GM21360 (cell line): ENCODE data around the gene AGBL1.

ENCODE experiments used
- ATAC-seq: cut with Tn5 transposase; IDR thresholded peaks from one replicate; pipeline ENCODE4 v1.9.1; 2021; ENCODE audit warnings: mild to moderate bottlenecking, moderate library complexity; ENCODE audit not compliant: unreplicated experiment

AGBL1 gene

DNA sequence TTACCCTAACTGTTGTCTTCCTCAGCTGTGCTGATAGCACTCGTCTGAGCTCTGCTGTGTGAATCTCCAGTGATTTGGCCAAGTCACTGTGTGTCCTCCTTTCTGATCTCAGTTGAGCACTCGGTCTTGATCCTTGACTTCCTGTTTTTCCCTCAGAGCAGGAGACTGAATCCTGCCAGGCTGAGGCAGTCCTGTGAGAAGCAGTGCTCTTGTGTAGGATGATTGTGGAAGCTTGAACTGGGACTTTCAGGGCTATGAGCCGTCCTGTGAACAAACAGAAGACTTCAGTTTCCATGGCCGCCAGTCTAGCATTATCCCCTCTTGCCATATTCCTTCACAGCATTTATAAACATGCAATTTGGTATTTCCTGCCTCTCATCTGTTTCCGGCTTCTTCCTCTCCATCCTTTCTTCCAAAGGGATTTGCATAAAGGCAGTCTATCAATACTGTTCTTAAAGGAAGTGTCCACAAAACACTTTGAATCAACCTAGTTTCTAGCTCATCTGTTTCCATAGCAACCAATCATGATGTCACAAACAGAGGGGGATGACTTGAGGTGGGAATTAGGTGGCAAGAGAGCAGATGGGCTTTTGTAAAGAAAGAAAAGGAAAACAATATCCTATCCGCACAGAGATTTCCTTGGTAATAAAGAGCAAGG is 237.2 kb downstream of the AGBL1 start:
- ATAC-seq, result no peak

DNA sequence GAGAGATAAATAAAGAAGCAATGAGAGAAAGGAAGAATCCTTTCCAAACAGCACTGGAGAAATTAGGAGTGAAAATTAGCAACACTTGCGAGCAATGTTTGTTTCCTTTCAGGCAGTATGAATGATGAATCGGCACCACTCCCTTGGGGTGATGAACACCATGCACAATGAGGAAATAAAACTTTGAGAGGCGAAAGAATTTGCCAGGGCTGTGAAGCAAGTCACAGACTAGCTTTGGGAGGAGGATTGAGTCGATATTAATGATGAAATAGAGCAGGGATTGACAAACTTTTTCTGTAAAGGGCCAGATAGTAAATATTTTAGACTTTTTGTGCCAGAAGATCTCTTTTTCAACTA is 237.7 kb downstream of the AGBL1 start:
- no peak for ATAC-seq

DNA sequence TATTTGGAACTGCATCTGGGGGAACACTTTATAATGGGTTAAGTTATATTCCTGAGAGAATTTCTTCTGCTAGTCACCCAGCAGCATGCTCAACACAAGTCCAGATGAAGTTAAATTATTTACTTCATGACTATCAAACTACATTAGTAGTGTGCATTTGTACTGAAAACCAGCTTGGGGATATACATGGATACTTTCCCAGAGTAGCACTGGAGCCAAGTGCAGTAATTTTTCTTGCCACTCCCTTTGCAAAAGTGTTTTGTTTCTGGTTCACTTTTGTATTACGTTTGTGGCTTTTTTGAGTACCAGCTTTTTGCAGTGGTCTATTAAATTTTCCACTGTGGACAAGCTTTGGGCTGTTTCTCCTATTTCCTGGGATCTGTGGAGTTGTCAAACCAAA is 243.0 kb downstream of the AGBL1 start:
- ATAC-seq, result no peak

DNA sequence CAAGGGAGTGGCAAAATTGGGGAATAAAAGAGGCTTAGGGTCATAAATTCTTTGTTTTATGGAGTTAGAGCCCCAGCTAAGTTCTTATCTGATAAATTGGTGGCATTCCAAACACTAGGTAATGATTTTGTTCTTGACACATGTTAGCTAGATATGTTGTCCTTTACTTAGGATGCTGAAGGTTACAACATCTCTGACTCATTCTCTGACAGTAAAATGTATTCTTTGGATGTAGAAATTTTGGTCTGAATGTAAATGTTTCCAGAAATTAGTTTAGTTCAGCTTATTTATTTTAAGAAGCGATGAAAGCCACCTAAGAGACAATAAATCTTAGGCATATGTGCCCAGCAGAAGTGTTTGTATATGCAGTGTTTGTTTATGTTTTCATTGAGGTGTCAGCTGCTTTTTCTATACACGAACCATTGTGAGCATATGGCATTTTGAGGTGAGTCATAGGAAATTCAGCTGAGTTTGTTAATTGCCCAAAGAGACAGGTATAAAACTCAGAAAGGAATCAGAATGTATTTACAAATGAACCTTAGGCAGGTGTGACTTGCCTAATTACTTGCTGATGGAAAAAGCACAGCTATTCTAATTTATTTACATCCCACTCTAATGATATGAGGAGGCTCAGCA is 247.7 kb downstream of the AGBL1 start:
- no peak for ATAC-seq

DNA sequence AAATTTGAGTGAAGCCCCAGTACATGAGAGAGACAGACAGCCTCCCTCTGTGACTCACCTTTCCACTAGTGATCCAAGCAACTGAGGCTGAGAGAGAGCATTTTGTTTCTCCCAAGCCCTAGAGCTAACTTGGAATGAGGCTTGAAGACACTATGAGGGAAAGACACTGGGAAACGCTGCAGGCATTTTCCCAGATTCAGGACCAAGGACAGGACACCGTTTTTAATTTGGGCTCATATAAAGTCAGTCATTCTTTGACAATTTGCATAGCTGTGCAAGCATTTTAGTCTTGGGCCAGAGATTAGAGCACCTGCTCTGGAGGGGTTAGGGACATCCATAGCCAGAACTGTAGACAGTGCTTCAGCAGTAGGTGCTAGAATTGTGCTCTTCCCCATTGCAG is 249.0 kb downstream of the AGBL1 start:
- ATAC-seq, result no peak

DNA sequence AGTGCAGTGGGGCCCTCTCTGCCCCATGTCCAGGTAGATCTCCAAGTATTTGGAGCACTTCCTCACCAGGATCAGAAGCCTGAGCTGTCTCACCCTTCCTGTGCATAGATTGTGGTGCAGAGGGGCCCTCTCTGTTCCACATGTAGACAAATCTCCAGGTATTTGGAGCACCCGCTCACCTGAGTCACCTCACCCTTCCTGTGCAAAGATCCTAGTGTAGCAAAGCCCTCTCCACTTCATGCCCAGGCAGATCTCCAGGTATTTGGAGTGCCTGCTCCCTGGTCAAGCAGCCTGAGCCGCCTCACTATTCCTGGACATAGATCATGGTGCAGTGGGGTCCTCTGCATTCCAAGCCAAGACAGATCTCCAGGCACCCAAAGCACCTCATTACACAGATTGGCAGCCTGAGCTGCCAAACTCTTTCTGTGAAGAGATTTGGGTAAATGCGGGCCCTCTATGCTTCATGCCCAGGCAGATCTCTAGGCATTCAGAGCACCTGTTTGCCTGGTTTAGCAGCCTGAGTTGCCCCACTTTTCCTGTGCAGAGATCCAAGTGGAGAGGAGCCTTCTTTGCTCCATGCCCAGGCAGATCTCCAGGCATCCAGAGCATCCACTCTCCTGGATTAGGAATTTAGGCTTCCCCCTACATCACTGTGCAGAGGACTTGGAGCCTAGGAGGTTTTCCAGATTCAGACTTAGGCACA is 249.8 kb downstream of the AGBL1 start:
- no peak for ATAC-seq

DNA sequence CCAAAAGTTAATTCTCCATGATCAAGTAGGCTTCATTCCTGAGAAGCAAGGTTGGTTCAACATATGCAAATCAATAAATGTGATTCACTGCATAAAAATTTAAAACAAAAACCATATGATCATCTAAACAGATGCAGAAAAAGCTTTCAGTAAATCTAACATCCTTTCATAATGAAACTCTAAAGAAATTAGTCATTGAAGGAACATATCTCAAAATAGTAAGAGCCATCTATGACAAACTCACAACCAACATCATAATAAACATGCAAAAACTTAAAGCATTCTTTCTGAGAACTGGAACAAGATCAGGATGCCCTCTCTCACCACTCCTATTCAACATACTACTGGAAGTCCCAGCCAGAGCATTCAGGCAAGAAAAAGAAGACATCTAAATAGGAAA is 254.1 kb downstream of the AGBL1 start:
- ATAC-seq, result no peak

DNA sequence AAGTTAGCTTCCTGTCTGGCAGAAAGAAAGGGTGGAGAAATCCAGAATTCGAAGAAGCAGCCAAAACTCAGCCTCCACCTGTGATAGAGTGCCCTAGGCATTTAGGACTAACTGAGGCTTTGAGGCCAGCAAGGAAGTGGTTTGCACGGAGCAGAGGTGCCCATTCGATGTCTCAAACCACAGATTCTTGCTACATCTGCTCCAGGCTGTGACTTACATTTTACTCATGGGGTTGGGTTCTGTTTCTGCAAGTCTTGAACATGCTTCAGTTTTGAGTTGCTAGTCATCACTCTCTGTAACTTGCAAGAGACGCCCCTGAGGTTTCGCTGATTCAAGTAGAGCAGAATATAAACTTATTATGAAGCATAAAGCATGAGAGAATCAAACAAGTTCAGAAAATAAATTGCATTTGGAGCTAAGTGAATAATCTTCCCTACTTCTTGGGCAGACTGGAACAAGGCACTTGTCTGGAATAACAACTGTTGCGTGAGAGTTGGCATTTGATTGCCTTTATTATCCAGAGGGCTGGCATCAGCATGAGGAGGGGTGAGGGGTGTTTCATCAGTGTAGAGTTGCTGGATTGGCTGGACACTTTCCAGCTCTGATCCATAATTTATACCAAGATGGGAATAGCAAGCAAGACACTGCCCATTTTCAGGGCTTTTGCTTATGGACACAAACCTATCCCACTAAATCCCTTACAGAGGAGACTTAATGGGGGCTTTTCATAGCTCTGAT is 256.5 kb downstream of the AGBL1 start:
- no peak for ATAC-seq

DNA sequence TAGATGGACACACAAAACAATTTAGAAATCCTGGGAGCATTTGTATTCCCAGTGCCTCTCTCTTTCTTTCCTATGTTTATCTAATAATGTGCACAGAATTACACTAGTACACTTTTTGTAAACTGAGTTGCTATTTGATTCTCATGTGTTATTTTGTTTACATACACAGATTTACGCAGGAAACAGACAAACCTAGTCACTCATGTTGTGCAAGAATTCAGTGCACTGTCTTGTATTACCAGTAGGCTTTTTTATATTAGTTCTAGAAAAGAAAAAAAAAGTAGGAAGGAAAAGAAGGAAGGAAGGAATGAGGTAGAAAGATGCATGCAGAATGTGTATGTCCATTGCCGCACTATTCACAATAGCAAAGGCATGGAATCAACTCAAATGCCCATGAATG is 257.4 kb downstream of the AGBL1 start:
- no peak for ATAC-seq

DNA sequence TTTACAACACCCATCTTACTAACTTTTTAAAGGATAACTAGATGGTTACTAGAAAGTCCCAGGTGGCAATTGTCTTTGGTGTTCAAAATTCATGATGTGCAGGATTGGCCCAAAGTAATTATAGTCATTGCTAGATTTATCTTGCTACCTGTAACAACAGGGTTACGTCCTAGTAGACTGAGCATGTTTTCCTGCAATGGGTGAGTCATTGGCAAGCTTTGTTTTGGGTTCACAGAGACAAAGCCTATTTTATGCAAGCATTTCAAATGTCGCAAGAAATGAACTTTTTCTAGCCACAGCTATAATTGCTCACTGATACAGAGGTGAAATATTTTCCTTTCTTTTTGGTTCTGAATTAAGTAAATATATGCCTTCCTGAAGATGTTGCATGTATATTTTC is 267.6 kb downstream of the AGBL1 start:
- no peak for ATAC-seq

DNA sequence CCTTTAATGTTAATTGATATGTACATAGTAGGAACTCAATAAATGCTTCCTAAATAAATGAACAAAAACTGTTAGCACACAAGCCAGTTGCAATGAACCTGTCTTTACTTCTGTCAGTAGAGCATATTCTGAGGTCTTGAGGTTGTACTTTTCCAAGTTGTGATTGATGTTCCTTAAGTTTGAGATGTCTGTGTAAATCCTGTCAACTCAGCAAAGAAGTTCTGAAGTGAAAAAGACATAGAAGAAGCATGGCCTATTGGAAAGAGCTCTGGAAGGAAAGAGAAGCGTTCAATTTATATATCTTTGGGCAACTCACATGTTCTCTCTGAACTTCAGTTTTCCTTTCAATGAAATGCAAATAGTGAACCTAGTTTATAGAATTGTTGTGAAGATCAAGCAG is 269.9 kb downstream of the AGBL1 start:
- ATAC-seq, result no peak

DNA sequence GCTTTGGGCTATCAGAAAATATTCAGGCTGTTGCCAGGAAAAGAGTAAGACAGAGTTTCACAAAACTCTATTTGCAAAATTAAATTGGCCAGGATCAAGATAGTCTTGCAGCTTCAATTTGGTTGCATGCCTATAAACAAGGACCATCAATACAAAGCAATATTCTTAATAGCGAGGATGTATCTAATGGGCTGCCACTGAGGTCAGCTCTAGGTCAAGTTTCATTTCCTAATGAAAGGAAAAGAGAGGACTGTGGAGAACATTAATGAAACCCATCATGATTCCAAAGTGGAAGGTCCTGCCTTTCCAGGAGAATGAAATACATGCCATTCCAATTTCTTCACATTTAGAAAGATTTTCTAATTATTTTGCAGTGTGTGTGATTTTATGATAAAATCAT is 273.5 kb downstream of the AGBL1 start:
- no peak for ATAC-seq

DNA sequence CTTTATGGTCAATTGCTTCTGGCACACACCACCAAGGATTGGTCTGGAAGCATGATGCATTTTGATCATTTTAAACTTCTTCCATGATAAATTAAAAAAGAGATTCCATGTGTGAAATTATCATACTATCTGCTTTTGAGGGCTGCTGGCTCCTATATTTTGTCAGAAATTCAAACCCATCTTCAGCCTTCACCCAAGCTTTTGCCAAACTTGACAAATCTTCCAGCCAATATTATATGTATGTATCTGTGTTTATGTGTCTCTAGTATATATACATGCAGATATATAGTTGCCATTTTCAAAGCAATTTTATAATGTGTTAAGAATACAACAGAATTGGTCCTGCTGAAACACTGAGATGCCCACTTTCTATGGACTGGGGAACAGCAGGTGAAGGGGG is 275.7 kb downstream of the AGBL1 start:
- no peak for ATAC-seq

DNA sequence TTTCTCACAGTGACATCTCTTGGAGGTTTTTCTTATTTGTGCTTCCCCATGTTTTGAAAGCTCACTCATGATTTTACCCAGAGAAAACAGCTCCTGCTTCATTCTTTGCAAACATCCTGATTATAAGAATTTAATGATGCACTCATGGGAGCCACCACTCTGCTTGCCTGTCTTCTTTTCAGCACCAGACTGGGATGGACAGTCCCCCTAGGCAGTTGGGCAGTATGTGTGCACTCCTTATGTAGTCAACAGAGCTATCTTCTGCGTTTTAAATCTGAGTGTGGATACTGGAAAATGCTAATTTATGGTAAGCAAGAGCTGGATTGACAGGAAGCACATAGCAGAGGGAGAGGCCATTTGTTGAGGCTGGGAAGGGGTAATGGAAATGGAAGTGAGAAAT is 276.1 kb downstream of the AGBL1 start:
- ATAC-seq, result no peak

DNA sequence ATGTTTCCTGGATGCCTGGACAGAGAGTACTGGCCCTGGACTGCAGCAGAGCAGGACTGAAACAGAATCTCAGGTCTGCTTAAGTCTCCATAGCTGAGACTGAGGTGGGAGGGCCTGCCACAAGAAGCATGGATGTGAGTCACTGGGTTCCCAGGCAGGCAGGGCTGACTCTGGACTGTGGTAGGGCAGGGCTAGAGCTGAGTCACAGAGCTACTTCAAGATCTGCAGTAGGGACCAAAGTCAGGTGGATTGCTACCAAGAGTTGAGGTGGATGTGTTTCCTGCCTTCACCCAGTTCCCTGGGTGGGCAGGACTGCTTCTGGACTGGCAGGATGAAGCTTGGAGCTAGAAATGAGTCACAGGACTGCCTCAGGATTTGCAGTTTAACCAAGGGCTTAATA is 282.9 kb downstream of the AGBL1 start:
- no peak for ATAC-seq

DNA sequence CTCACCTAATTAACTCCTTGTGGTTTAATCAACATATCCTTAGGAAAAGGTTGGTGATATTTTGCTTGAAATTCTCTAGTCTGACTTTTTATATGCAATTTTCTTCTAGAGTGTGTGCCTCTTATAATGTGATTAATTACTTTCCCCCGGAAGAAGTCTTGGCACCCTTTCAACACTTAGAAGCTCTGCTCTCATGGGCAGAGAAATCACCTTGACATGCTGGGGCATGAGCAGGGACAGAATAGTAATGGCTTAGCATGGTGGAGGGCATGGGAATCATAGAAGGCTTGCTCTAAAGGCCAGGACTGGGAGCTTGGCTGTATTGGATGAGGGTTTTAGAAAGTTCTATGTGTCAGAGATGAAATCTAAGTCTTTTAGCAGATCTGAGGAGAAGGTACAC is 293.5 kb downstream of the AGBL1 start:
- ATAC-seq, result no peak

DNA sequence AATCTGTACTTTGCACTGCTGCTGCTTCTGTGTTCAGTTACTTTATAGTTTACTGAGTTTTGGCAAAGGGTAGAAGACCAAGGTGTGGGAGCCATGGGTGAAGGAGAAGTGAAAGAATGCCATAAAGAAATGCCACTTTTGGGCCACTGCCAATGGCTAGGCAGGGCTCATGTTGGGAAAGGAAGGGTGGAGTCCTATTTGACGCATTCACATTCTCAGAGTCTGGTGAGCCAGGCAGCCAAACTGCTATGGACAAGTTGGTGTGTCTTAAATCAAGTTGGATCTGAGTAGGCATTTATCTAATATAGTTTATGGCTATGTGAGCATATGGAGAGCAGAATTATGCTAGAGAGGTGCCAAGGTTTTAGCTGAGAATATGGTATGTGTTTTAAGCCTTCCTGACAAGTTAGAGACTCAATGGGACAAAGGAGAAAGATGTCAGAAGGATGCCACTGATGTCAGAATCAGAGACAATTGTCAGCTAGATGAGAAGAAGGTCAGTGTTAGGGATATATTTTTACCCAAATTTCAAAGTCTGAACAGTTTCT is 296.1 kb downstream of the AGBL1 start:
- ATAC-seq, result no peak

DNA sequence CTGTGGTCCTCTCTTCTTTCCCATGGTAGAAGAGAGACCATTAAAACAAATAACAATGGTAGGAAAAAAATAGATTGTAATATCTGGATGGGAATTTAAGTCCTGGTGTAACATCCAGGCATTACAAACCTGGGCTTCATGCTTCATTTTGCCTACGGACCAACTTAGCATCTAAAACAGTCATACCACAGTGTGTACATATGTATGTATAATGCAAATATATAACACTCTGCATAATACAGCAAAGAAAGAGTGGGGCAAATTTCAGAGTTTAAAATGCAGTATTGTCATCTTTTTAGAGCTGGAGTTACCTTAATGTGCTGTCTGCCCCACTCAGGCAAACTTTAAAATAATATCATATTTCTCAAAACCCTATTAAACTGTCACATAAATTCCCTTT is 298.2 kb downstream of the AGBL1 start:
- no peak for ATAC-seq

DNA sequence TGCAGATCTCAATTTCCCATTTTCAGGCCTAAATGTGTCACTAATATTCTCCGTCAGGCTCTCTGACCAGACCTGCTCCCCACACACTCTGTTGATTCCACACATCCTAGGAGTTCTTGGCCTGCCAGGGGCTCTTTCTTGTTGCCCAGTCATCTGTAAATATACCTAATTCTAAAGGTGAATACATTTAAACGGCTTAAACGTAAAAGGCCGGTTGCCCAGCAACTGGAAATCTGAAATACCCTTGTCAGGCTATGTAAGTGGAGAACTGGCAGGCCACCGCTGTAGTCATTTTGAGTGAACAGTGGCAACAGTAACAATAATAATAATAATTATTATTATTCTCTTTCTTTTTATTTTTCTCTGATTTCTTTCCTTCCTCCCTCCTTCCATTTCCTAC is 302.7 kb downstream of the AGBL1 start:
- ATAC-seq, result no peak

DNA sequence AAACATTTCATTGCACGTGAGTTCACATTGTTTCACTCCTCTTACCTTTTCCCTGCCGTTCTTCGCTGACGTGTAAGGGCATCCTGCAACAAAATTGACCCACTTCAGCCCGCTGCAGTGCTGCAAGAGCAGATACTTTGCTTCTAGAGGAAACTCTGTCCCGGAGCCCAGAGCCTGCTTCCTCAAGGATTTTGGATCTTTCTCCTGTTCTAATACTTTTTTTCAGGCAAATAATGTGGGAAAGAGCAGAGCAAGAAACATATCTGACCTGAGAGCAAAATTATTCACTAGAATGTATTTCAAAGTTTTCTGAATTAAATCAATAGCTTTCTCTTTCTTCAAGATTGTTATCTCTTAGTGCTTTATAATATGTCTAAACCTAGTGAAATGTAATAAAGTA is 303.9 kb downstream of the AGBL1 start:
- ATAC-seq, result no peak

DNA sequence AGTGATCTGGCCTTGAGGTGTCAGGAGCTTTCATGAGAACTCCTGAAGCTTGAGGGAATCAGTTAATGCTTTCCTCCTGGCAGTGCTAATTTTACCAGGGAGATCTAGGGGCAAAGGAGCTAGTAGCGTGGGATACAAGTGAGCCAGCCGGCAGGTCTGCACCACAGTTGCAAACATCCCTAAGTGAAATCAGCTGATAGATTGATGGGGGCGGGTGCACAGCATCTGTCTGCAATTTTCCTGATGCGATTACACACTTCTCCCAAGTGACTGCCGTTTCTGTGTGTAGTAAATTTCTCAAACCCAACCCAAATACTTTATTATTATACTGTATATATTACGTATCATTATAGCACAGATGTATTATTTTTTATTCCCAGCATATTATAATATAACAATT is 304.5 kb downstream of the AGBL1 start:
- no peak for ATAC-seq

DNA sequence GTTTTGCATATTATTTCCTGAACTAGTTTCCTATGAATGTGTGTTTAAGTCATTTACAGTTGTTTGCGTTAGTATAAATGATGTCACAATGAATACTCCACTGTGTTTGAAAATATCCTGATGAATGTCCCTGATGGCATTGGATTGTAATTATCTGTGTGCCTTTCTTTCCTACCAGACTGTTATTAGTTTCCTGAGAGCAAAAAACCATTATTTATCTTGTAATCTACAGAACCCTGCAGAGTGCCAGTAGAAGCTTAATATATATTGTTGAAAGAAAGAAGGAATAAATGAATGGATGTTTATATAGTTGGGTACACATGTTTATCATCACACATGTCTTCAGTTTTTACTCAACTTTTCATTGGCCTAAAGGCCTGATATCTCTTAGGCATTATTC is 312.6 kb downstream of the AGBL1 start:
- no peak for ATAC-seq
